Lower leg skin (tissue), 3 donors: Measurements from ENCODE around the gene WDFY2.

ENCODE experiments used
- POLR2A ChIP-seq, 2 donors: fragments of 450-650 bp; IDR thresholded peaks; one replicate each; pipeline ENCODE4 v1.6.1; 2016 to 2017; ENCODE audit warnings: antibody characterized with exemption in 2 of 2, mild to moderate bottlenecking in 1 of 2, moderate library complexity in 1 of 2
- TF ChIP-seq, protein P1 (sequence below), 3 donors: fragments of 450-650 bp; IDR thresholded peaks; one replicate each; pipeline ENCODE4 v1.5.1; 2016; ENCODE audit warnings: antibody characterized with exemption in 3 of 3, mild to moderate bottlenecking in 3 of 3, moderate library complexity in 2 of 3

DNA sequence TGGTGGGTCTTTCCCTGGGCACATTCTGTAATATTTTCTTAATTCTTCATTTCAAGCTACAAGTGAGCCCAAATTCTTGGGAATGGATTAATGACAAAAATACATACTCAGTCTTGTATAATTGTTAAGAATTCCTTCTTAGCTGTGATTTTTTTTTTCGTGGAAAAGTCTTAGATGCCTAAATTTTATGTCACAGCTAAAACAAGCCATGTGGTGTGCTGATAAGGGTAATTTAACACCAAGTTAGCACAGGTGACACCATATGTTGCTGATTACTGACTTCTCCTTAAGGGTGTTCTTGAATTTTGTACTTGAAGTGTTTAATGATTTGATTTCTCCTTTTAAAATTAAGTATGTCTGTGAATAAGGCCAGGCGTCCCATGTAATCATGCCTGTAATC, 29.3 kb downstream of the WDFY2 start:
- no peak for TF ChIP-seq POLR2A (IDR thresholded peaks at IDR 0.05)
- TF ChIP-seq, protein P1, sequence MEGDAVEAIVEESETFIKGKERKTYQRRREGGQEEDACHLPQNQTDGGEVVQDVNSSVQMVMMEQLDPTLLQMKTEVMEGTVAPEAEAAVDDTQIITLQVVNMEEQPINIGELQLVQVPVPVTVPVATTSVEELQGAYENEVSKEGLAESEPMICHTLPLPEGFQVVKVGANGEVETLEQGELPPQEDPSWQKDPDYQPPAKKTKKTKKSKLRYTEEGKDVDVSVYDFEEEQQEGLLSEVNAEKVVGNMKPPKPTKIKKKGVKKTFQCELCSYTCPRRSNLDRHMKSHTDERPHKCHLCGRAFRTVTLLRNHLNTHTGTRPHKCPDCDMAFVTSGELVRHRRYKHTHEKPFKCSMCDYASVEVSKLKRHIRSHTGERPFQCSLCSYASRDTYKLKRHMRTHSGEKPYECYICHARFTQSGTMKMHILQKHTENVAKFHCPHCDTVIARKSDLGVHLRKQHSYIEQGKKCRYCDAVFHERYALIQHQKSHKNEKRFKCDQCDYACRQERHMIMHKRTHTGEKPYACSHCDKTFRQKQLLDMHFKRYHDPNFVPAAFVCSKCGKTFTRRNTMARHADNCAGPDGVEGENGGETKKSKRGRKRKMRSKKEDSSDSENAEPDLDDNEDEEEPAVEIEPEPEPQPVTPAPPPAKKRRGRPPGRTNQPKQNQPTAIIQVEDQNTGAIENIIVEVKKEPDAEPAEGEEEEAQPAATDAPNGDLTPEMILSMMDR (IDR thresholded peaks at IDR 0.05), result no peak
